Measurements from ENCODE around the gene ILKAP.

GRCh38 chr2:238131761-238132462 is 71.6 kb downstream of the ILKAP start:
- no peak for TF ChIP-seq EP300 (IDR thresholded peaks at IDR 0.05)
- TF ChIP-seq, protein P1, sequence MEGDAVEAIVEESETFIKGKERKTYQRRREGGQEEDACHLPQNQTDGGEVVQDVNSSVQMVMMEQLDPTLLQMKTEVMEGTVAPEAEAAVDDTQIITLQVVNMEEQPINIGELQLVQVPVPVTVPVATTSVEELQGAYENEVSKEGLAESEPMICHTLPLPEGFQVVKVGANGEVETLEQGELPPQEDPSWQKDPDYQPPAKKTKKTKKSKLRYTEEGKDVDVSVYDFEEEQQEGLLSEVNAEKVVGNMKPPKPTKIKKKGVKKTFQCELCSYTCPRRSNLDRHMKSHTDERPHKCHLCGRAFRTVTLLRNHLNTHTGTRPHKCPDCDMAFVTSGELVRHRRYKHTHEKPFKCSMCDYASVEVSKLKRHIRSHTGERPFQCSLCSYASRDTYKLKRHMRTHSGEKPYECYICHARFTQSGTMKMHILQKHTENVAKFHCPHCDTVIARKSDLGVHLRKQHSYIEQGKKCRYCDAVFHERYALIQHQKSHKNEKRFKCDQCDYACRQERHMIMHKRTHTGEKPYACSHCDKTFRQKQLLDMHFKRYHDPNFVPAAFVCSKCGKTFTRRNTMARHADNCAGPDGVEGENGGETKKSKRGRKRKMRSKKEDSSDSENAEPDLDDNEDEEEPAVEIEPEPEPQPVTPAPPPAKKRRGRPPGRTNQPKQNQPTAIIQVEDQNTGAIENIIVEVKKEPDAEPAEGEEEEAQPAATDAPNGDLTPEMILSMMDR (IDR thresholded peaks at IDR 0.05): no peak

Data from esophagus muscularis mucosa (tissue), 3 donors.